ENCODE results near the gene WDR75. TPM values are rescaled to one million over a fixed set of nuclear protein-coding genes. Genes with fewer than 3 reads are reported as not detected.
A peak's percentile ranks its signal among the peaks of the same experiment; 100 is the strongest.

WDR75 gene
- total RNA-seq, 1 donor, result 47.5 TPM

- no peak for DNase-seq (ENCODE audit: low read depth)
- TF ChIP-seq CTCF (IDR thresholded peaks at IDR 0.05; ENCODE audit: insufficient read depth, low read depth, low read length), result no peak
- H3K4me3 ChIP-seq (ENCODE audit: low read depth, low read length), result no peak overlapping the region
Observed at GRCh38 chr2:189465478-189465877, 24.2 kb downstream of the WDR75 start.

- no peak for TF ChIP-seq CTCF (IDR thresholded peaks at IDR 0.05; ENCODE audit: insufficient read depth, low read depth, low read length)
- DNase-seq (ENCODE audit: low read depth), result no peak
- no peak overlapping the region for H3K4me3 ChIP-seq (ENCODE audit: low read depth, low read length)
Observed at GRCh38 chr2:189466046-189466445, 24.8 kb downstream of the WDR75 start.

- peak; percentile 72 for TF ChIP-seq CTCF (IDR thresholded peaks at IDR 0.05; ENCODE audit: insufficient read depth, low read depth, low read length)
- H3K4me3 ChIP-seq (ENCODE audit: low read depth, low read length), result no peak overlapping the region
- DNase-seq (ENCODE audit: low read depth), result peak; percentile 51
Observed at GRCh38 chr2:189466656-189467055, 25.4 kb downstream of the WDR75 start.

- TF ChIP-seq CTCF (IDR thresholded peaks at IDR 0.05; ENCODE audit: insufficient read depth, low read depth, low read length), result no peak
- no peak for DNase-seq (ENCODE audit: low read depth)
- H3K4me3 ChIP-seq (ENCODE audit: low read depth, low read length), result no peak overlapping the region
Observed at GRCh38 chr2:189467160-189467559, 25.9 kb downstream of the WDR75 start.

- TF ChIP-seq CTCF (IDR thresholded peaks at IDR 0.05; ENCODE audit: insufficient read depth, low read depth, low read length), result no peak
- H3K4me3 ChIP-seq (ENCODE audit: low read depth, low read length), result no peak overlapping the region
- DNase-seq (ENCODE audit: low read depth), result no peak
Observed at GRCh38 chr2:189467593-189467992, 26.3 kb downstream of the WDR75 start.

GRCh38 chr2:189474526-189474925, 33.3 kb downstream of the WDR75 start:
- DNase-seq (ENCODE audit: low read depth), result no peak

More at GRCh38 chr2:189474526-189474925, 33.3 kb downstream of the WDR75 start:
- H3K4me3 ChIP-seq (ENCODE audit: low read depth, low read length), result no peak overlapping the region
- TF ChIP-seq CTCF (IDR thresholded peaks at IDR 0.05; ENCODE audit: insufficient read depth, low read depth, low read length), result no peak

Measured in fibroblast of villous mesenchyme (primary cell).